Stimulated activated CD8-positive, alpha-beta memory T cell treated with anti-CD3 and anti-CD28 coated beads, Interleukin-2, amount 100 ng/mL, for 1 hour (primary cell): Measurements from ENCODE around the gene MLX.
"Not testable (repeated sequence)": the region's sequence is repeated elsewhere in the genome, so short reads cannot be mapped to it uniquely, and the experiment has no call there.

Experiments used
- DNase-seq, 2 donors: peaks; one replicate each; pipeline ENCODE4 v3.0.0-alpha.2; 2020; ENCODE audit warnings: low read depth in 2 of 2

MLX gene

DNA sequence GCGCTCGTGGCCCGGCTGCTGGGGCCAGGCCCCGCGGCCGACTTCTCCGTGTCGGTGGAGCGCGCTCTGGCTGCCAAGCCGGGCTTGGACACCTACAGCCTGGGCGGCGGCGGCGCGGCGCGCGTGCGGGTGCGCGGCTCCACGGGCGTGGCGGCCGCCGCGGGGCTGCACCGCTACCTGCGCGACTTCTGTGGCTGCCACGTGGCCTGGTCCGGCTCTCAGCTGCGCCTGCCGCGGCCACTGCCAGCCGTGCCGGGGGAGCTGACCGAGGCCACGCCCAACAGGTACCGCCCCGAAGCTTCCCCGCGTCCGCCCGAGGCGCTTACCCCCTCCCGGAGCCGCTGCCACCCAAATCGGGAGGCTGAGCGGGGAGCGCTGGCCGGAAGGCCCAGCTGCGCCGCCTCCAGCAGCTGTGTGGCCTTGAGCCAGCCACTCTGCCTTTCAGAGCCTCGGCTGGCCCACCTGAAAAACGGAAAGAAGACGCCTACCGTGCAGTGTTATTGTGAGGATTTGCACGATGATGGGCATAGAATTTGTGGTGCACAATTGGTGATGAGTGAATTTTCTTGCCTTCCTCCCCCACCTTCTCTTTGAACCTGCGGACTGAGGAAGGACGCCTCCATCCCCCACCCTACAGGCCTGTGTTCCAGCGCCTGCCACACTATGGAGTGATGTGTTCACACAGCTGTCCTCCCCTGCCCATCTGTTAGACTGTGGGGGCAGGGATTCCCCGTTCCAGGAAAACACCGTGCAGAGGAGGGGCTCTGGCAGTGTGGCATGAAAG, 30.3 kb upstream of the MLX start:
- peak; percentile 45 to 52 for DNase-seq

DNA sequence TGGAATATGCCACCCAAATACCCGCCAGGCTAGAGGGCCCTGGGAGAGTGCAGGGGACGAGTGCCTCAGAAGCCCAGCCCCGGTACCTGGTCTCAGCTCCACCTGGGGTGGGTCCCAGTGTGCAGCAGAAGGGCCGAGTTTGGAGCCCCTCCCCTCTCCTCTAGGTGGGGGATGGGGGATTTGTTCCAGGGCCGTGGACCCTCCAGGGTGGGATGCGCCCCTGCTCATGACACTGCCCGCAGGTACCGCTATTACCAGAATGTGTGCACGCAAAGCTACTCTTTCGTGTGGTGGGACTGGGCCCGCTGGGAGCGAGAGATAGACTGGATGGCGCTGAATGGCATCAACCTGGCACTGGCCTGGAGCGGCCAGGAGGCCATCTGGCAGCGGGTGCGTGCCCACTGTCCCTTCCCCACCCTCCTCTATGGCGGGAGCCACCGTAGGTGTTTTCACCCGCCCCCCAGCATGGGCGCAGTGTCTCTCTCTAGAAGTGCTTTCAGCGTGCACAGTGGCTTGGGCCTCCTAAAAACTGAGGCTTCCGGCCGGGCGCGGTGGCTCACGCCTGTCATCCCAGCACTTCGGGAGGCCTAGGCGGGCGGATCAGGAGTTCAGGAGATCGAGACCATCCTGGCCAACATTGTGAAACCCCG, 29.6 kb upstream of the MLX start:
- DNase-seq = no peak

DNA sequence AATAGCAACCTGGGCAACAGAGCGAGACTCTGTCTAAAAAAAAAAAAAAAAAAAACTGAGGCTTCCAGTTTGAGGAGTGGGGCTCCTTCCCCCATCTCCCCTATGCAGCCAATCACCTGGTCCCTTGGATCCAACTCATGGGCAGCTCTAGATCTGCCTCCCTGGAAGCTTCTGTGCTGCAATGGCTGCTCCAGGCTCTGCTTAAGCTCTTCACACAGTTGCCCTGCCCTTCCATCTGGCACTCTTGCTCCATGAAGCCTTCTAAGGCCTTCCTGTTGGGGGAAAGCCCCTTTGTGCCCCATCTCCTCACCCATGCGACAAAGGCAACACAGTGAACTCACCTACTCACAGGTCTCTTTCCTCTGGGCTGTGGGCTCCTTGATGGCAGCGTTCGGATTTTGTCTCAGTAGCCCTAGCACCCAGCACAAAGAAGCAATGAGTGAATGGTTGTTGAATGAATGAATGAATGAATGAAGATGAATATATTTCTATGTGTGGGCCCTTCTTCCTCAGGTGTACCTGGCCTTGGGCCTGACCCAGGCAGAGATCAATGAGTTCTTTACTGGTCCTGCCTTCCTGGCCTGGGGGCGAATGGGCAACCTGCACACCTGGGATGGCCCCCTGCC, 29.0 kb upstream of the MLX start:
- DNase-seq = no peak

GRCh38 chr17:42538482-42538881, 28.4 kb upstream of the MLX start:
- no peak for DNase-seq

- DNase-seq = not testable (repeated sequence)
These were observed 26.3 kb upstream of the MLX start for GRCh38 chr17:42540558-42540957.

DNA sequence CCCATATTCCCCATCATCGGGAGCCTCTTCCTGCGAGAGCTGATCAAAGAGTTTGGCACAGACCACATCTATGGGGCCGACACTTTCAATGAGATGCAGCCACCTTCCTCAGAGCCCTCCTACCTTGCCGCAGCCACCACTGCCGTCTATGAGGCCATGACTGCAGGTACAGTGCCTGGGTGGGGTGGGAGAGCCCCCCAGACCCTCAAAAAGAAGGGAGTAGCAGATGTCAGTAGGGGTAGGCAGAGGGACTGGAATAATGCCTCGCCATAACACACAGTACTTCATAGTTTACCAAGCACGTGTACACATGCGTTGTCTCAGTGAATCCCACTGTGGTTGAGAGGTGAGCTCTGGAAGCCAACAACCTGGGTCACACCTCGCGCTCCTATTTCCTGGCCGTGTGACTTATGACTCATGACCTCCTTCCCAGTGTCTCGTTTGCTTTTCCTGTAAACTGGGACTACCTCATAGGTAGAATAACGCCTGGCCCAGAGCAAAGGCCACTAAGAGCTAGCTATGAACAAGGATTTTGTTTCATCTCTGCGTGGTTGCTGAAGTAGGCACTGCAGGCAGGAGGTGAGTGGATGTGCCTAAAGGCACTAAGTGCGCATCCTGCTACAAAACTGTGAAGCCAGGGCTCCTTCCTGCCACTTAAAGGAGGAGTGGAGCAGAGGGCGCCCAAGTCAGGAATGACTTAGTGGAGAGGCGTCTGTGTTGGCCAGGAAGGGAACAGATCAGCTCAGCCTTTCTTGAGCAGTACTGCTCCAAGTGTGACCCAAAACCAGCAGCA, 25.7 kb upstream of the MLX start:
- no peak for DNase-seq

- no peak for DNase-seq
These were observed 23.5 kb upstream of the MLX start for GRCh38 chr17:42543190-42544079.

DNA sequence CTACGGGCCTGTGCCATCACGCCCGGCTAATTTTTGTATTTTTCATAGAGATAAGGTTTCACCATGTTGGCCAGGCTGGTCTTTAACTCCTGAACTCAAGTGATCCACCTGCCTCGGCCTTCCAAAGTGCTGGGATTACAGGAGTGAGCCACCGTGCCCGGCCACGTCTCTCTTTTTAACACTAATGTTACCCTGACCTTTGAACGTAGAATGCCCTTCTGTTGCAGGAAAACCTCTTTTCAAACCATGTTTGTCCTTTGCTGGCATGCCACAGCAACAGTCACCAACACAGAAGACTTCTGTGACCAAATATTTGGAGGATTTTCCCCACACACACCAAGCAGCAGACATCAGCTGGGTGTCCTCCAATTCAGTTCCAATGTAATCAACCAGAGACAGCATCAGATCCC, 22.0 kb upstream of the MLX start:
- DNase-seq = no peak

DNA sequence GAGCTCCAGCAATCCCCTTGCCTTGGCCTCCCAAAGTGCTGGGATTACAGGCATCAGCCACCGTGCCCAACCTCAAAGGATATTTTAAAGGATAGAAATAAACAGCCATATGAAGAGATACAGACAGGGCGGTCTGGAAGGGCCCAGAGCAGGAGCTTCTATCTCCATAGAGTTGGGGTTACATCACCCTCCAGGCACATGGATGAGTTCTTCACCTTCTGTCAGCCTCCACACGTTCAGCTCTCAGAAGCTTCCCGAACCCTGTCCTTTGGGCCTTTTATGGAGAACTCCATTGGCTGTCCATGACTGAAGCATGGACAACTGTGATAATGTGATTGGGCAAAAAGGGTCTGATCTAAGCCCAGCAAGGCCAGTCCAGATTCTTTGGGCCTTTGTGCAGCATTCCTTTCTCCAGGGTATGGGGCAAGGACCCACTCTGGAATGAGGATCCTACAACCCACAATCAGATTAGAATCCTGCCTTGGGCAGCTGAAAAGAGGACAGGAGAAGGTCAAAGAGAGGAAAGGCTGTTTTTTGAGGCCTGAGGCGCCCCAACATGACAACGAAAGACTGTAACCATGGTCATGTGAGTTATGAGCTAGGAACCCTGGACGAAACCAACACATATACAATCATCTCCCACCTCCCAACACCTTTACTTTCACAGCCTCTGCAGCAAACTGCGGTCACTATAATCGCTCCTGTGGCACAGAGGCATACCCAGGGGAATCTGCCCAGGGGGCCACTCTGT, 21.0 kb upstream of the MLX start:
- not testable (repeated sequence) for DNase-seq

GRCh38 chr17:42547001-42547461, 19.9 kb upstream of the MLX start:
- DNase-seq = no peak

DNA sequence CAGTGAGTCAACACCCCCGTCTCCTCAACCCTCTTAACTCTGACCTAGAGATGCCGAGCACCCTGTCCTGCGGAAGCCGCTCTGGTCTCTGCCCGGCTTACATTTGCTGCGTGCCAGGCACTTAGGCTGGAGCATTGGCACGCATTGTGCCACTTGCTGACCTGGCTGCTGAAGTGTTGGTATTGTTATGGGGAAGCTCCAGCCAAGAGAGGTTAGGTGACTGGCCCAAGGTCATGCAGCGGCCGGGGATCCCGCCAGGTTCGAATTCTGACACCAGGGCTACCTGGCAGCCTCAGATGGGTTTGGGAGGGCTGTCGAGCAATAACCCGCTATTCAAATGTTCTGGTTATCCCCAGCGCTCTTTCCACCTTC, 19.2 kb upstream of the MLX start:
- DNase-seq = no peak

DNA sequence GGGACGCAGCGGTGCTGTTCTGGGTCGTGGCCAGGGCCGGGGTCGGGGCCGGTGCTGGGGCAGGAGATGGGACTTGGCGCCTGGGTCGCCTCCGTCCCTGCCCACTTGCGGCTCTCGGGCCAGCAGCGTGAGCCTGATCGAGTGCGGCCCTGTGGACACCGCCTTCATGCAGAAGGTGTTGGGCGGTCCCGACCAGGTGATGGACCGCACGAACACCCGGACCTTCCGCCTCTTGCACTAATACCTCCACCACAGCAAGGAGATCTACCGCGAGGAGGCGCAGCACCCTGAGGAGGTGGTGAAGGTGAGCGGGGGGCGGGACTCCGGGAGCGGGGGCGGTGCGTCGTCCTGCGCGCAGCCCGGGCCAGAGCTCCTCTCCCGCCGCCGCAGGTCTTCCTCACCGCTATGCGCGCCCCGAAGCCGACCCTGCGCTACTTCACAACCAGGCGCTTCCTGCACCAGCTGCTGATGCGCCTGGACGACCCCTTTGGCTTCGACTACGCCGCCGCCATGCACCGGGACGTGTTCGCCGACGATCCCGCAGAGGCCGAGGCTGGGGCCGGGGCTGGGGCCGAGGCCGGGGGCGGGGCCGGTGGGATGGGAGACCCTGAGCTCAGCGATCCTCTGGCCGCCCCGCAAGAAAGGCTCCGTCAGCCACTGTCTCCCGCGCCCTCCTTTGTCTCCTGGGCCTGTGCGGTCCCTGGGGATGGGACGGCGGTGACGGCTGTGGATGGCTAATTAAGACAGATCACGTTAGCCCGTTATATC, 18.6 kb upstream of the MLX start:
- DNase-seq = peak; percentile 48 to 59

DNA sequence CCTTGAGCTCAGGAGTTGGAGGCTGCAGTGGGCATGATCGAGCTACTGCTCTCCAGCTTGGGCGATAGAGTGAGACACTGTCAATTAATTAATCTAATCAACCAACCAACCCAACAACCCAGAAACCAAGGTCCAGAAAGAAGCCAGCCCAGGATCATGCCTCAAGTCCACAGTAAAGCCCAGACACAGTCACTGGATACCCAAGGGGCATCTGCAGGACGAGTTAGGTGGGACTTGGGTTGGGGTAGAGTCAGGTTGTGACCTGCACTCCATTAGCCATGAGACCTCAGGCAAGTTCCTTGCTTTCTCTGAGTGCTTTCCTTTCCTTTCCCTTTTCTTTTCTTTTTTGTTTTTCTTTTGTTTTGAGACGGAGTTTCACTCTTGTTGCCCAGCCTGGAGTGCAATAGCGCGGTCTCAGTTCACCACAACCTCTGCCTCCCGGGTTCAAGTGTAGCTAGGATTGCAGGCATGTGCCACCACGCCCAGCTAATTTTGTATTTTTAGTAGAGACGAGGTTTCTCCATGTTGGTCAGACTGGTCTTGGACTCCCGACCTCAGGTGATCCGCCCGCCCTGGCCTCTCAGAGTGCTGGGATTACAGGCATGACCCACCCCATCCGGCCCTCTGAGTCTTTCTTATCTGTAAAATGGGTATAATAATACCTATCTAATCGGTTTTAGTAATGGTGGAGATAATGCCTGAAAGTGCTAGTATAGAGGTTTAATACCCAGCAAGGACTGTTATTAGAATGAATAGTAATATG, 17.7 kb upstream of the MLX start:
- no peak for DNase-seq

- DNase-seq = not testable (repeated sequence)
These were observed 14.2 kb upstream of the MLX start, which contains the start of gene HSD17B1 for GRCh38 chr17:42552736-42553135. TSS of gene HSD17B1 (plus strand) at chr17:42552923. CDS start at chr17:42552934, 11 bp downstream.

- no peak for DNase-seq
These were observed 13.6 kb upstream of the MLX start for GRCh38 chr17:42553161-42553818.

GRCh38 chr17:42553866-42554249, 13.0 kb upstream of the MLX start:
- DNase-seq = no peak

DNA sequence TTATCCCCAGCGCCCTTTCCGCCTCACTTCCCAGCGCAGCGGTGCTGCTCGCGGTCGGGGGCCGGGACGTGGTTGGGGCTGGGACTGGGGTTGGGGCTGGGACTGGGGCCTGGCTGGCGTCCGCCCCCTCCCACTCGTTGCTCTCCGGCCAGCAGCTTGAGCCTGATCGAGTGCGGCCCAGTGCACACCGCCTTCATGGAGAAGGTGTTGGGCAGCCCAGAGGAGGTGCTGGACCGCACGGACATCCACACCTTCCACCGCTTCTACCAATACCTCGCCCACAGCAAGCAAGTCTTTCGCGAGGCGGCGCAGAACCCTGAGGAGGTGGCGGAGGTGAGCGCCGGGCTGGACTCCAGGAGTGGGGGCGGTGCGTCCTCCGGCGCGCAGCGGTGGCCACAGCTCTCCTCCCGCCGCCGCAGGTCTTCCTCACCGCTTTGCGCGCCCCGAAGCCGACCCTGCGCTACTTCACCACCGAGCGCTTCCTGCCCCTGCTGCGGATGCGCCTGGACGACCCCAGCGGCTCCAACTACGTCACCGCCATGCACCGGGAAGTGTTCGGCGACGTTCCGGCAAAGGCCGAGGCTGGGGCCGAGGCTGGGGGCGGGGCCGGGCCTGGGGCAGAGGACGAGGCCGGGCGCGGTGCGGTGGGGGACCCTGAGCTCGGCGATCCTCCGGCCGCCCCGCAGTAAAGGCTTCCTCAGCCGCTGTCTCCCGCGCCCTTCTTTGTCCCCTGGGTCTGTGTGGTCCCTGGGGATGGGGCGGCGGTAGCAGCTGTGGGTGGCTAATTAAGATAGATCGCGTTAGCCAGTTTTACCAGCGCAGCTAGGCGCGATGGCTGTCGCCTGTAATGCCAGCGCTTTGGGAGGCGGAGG, 12.4 kb upstream of the MLX start:
- DNase-seq = peak; percentile 50
